GM06990 (cell line): ENCODE results near the gene RANBP17.
A peak's percentile ranks its signal among the peaks of the same experiment; 100 is the strongest.

Experiments
- DNase-seq: peaks from one replicate; pipeline ENCODE4 v3.0.0-alpha.2; 2011; ENCODE audit not compliant: insufficient read length; ENCODE audit errors: extremely low read depth
- H3K27me3 ChIP-seq: replicated peaks from 2 replicates; pipeline ENCODE4 v1.6.0; 2011; ENCODE audit warnings: low read length; ENCODE audit not compliant: control insufficient read depth, insufficient read depth
- H3K36me3 ChIP-seq: 2 replicates; pipeline ENCODE4 v1.5.1; 2011; ENCODE audit warnings: low read length; ENCODE audit not compliant: control insufficient read depth, insufficient read depth
- H3K4me3 ChIP-seq: replicated peaks from 2 replicates; pipeline ENCODE4 v1.5.1; 2011; ENCODE audit warnings: low read depth, mild to moderate bottlenecking, control low read depth, low read length
- CTCF ChIP-seq: IDR thresholded peaks from 2 replicates; pipeline ENCODE4 v1.5.1; 2011; ENCODE audit warnings: low read length, control low read depth, mild to moderate bottlenecking, inconsistent platforms; ENCODE audit not compliant: insufficient read depth, poor library complexity, severe bottlenecking

Gene RANBP17

GRCh38 chr5:171323007-171323406 is 461.2 kb downstream of the RANBP17 start:
- Histone ChIP-seq H3K36me3 (no peaks in the 10 kb centered on the region), H3K27me3 (no peaks in the 10 kb centered on the region), H3K4me3 (no peak overlapping the region)
- no peak for DNase-seq
- no peak for TF ChIP-seq CTCF

DNA sequence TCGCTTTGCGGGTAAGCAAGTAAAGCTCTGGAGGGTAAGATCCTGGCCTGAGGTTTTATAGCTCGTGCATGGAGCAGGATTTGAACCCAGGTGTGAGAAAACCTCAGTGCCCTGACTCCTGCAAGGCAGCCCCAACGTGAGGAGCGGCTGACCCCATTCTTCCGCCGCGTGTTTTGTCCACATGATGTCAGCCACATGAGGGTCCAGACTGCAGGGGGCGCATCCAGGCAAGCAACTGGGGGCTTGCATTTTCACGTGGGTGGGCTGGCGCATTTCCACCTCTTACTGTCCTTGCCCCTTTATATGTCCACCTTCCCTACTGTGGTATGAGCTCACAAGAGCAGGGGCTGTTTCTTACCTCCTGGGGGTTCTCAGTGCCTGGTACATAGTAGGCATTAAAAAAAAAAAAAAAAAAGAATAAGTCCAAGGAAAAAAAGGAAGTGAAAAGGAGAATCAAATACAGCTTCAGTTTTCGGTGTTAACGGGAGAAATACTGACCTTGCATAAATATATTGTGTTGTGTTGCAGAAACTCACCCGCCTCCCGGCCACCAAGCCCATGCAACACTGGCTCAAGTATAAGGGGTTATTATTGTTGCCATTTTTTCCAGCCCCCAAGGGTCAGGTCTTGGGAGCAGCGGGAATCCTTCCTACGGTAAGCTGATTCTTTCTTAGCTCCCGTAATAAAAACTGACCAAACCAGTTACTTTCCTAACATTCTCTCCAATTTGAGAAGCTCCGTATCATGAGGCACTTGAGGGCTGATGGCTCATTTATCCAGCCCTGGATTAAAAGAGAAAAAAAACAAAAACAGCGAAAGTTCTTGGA is 462.2 kb downstream of the RANBP17 start:
- Histone ChIP-seq H3K36me3 (no peaks in the 10 kb centered on the region), H3K27me3 (no peaks in the 10 kb centered on the region), H3K4me3 (no peak overlapping the region)
- TF ChIP-seq CTCF: no peak
- no peak for DNase-seq

- Histone ChIP-seq H3K36me3 (no peaks in the 10 kb centered on the region), H3K4me3 (no peak overlapping the region), H3K27me3 (peaks cover 3% of the 10 kb centered on the region)
- no peak for DNase-seq
- no peak for TF ChIP-seq CTCF
These were observed 468.2 kb downstream of the RANBP17 start for GRCh38 chr5:171330021-171330420.

DNA sequence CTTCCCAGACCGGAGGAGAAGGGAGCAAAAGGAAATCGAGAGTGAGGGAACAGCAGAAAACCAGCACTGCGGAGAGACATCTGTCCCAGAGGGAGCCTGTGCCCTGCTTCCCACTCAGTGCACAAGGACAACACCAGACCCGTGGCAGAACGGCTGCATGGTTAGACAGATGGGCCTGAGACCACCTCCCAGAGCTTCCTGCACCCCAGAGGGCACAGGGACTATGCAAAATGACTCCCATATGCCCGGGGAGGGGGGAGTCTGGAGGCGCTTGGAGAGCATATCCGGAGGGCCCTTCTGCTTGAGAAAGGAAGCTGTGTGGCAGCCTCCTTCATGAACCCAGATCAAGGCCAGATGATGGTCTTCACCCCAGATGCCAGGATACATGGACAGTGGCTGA is 473.8 kb downstream of the RANBP17 start:
- TF ChIP-seq CTCF: no peak
- DNase-seq: no peak

GRCh38 chr5:171336521-171337209 is 474.8 kb downstream of the RANBP17 start:
- no peak for DNase-seq
- Histone ChIP-seq H3K27me3 (peaks cover 3% of the 10 kb centered on the region), H3K4me3 (no peak overlapping the region), H3K36me3 (no peaks in the 10 kb centered on the region)
- TF ChIP-seq CTCF: peak; percentile 23

More for the DNA sequence above, 473.8 kb downstream of the RANBP17 start:
- Histone ChIP-seq H3K4me3 (no peak overlapping the region), H3K27me3 (peaks cover 3% of the 10 kb centered on the region), H3K36me3 (no peaks in the 10 kb centered on the region)

- no peak for DNase-seq
- H3K27me3 ChIP-seq: peaks cover 1% of the 10 kb centered on the region; the same call in 1 of the 2 replicates
- no peaks in the 10 kb centered on the region for H3K36me3 ChIP-seq
- no peak for TF ChIP-seq CTCF
- H3K4me3 ChIP-seq: no peak overlapping the region
These were observed 475.4 kb downstream of the RANBP17 start for GRCh38 chr5:171337210-171337569.
